Lung (tissue), 12 donors: Measurements from ENCODE around the gene RIPOR2. TPM values are rescaled to one million over a fixed set of nuclear protein-coding genes. Genes with fewer than 3 reads are reported as not detected.

Experiments used
- ATAC-seq: fragments of 200-7000 bp; cut with Tn5 transposase; one replicate; pipeline ENCODE4 v1.9.1; 2020; ENCODE audit warnings: moderate number of reproducible peaks; ENCODE audit not compliant: insufficient read depth, low FRiP score
- DNase-seq, 3 donors: peaks; one replicate each; pipeline ENCODE4 v3.0.0-alpha.2; 2013 to 2017
- H3K27ac ChIP-seq, 2 donors: one replicate each; pipeline ENCODE4 v1.5.1; 2013; ENCODE audit warnings: mild to moderate bottlenecking in 2 of 2, moderate library complexity in 2 of 2, control low read depth in 1 of 2, inconsistent platforms in 1 of 2, low read depth in 1 of 2, low read length in 1 of 2
- H3K27me3 ChIP-seq, 3 donors: one replicate each; pipeline ENCODE4 v1.5.1; 2013; ENCODE audit warnings: low read length in 2 of 3; ENCODE audit not compliant: control insufficient read depth in 3 of 3, insufficient read depth in 3 of 3
- H3K36me3 ChIP-seq, 4 donors: one replicate each; pipeline ENCODE4 v1.5.1; 2013; ENCODE audit warnings: low read length in 4 of 4, mild to moderate bottlenecking in 1 of 4, moderate library complexity in 1 of 4; ENCODE audit not compliant: control insufficient read depth in 4 of 4, insufficient read depth in 4 of 4
- H3K4me1 ChIP-seq, 5 donors: one replicate each; pipeline ENCODE4 v1.5.1; 2013; ENCODE audit warnings: low read length in 5 of 5, mild to moderate bottlenecking in 2 of 5, moderate library complexity in 1 of 5; ENCODE audit not compliant: control insufficient read depth in 5 of 5, insufficient read depth in 5 of 5
- H3K4me3 ChIP-seq: one replicate; pipeline ENCODE4 v1.5.1; 2013; ENCODE audit warnings: mild to moderate bottlenecking, control low read depth, moderate library complexity
- H3K9ac ChIP-seq, 2 donors: one replicate each; pipeline ENCODE4 v1.5.1; 2013; ENCODE audit warnings: low read length in 2 of 2, control low read depth in 1 of 2; ENCODE audit not compliant: insufficient read depth in 1 of 2
- H3K9me3 ChIP-seq, 4 donors: one replicate each; pipeline ENCODE4 v1.5.1; 2013; ENCODE audit warnings: low read length in 3 of 4, mild to moderate bottlenecking in 1 of 4, moderate library complexity in 1 of 4; ENCODE audit not compliant: control insufficient read depth in 4 of 4, insufficient read depth in 3 of 4
- CTCF ChIP-seq: IDR thresholded peaks from 2 replicates; pipeline ENCODE4 v1.5.1; 2012; ENCODE audit warnings: mild to moderate bottlenecking; ENCODE audit errors: control extremely low read depth, extremely low read depth
- WGBS, 2 donors: extraction: QIAGEN DNeasy Blood & Tissue Kit; methylation state at CpG; one replicate each; pipeline ENCODE4 v1.1.7; 2013; 5-methylcytosine and 5-hydroxymethylcytosine counted together
- polyA plus RNA-seq, 2 donors: library from polyadenylated mRNA; stranded (reverse); fragments of 200-250 nt; gene quantifications; one replicate each; pipeline ENCODE4 v1.2.1, GENCODE V29; 2013
- total RNA-seq, 2 donors: library from RNA; depleted of rRNA in 1 of 2; stranded (reverse); fragments of >200 nt in 1 of 2; gene quantifications; one replicate each; pipeline ENCODE4 v1.2.1, GENCODE V29; 2014 to 2021
- donor health status: control.
- donor health status: control.
- donor health status: Bipolar disorder and iron deficiency.
- donor health status: healthy.
- donor health status: DM: yes; HTN: yes; CAD: no.

The RIPOR2 gene
- total and polyA plus RNA-seq, 4 donors = 7.9 to 97.6 (median 42.7) TPM

DNA sequence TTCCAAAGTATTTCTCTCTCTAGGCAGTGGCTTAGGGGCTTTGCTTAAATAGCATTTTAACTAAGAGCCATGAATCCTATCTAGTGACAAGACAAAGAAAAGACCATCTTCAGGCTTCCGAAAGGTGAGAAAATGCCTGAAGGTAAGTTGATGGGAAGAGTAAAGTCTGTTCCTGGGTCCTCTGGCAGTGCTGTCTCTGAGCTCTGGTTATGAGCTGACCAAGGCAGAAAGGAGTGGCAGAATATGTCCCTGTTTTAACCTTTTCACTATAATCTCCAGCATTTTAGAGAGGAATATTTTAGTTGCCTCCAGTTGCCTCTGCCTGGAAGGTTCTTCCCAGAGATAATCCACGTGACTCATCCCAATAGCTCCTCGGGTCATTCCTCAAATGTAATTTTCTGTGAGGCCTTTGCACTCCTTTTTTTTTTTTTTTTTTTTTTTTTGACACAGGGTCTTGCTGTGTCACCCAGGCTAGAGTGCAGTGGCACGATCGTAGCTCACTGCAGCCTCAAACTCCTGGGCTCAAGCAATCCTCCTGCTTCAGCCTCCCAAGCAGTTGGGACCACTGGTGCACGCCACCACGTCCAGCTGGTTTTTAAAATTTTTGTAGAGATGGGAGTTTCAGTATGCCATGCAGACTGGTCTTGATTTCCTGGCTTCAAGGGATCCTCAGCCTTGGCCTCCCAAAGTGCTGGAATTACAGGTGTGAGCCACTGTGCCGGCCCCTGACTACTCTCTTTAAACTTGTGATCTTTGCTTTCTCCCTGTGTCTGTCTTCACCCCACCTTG, 133.3 kb downstream of the RIPOR2 start:
- no peak for TF ChIP-seq CTCF
- H3K27ac ChIP-seq = no peak overlapping the region
- ATAC-seq (no peak), DNase-seq (no peak)
- H3K9me3 ChIP-seq = no peaks in the 10 kb centered on the region
- H3K27me3 ChIP-seq = no peaks in the 10 kb centered on the region
- 94 to 96% methylated on average over 8 of the region's 8 CpGs for WGBS, 2 donors
- H3K9ac ChIP-seq = no peak overlapping the region
- no peaks in the 10 kb centered on the region for H3K4me1 ChIP-seq
- no peak overlapping the region for H3K4me3 ChIP-seq
- no peaks in the 10 kb centered on the region for H3K36me3 ChIP-seq

- H3K4me1 ChIP-seq = no peaks in the 10 kb centered on the region
- no peak for TF ChIP-seq CTCF
- H3K9ac ChIP-seq = no peak overlapping the region
- no peaks in the 10 kb centered on the region for H3K36me3 ChIP-seq
- no peak overlapping the region for H3K4me3 ChIP-seq
- H3K27me3 ChIP-seq = no peaks in the 10 kb centered on the region
- no peaks in the 10 kb centered on the region for H3K9me3 ChIP-seq
- 79 to 93% methylated on average over 1 of the region's 1 CpG for WGBS, 2 donors
- H3K27ac ChIP-seq = no peak overlapping the region
- ATAC-seq = no peak
- DNase-seq = no peak
Observed at GRCh38 chr6:24799541-24799915, 136.2 kb downstream of the RIPOR2 start.

- H3K27me3 ChIP-seq = no peaks in the 10 kb centered on the region
- DNase-seq (peak in 1 of 3 donors; percentile 37), ATAC-seq (no peak)
- H3K36me3 ChIP-seq = no peaks in the 10 kb centered on the region
- WGBS, 2 donors = 79 to 91% methylated on average over 13 of the region's 13 CpGs
- H3K4me3 ChIP-seq = no peak within 1 kb of the TSS
- H3K9ac ChIP-seq = no peak within 1 kb of the TSS
- TF ChIP-seq CTCF = no peak
- no peaks in the 10 kb centered on the region for H3K9me3 ChIP-seq
- no peaks in the 10 kb centered on the region for H3K4me1 ChIP-seq
- no peak within 1 kb of the TSS for H3K27ac ChIP-seq
Observed at GRCh38 chr6:24798740-24799540, 136.8 kb downstream of the RIPOR2 start, which contains the start of gene ARMH2. Gene ARMH2, minus strand, starts transcription at chr6:24798917. Its CDS starts 60 bp downstream, at chr6:24798857.
